CD4-positive, alpha-beta T cell treated with Interferon alpha-2 for 1 hour (primary cell): ENCODE data around the gene SF3B3.
A peak's percentile ranks its signal among the peaks of the same experiment; 100 is the strongest.

Experiments
- DNase-seq, 2 donors: peaks; one replicate each; pipeline ENCODE4 v3.0.0-alpha.2; 2020 to 2022

The SF3B3 gene

DNA sequence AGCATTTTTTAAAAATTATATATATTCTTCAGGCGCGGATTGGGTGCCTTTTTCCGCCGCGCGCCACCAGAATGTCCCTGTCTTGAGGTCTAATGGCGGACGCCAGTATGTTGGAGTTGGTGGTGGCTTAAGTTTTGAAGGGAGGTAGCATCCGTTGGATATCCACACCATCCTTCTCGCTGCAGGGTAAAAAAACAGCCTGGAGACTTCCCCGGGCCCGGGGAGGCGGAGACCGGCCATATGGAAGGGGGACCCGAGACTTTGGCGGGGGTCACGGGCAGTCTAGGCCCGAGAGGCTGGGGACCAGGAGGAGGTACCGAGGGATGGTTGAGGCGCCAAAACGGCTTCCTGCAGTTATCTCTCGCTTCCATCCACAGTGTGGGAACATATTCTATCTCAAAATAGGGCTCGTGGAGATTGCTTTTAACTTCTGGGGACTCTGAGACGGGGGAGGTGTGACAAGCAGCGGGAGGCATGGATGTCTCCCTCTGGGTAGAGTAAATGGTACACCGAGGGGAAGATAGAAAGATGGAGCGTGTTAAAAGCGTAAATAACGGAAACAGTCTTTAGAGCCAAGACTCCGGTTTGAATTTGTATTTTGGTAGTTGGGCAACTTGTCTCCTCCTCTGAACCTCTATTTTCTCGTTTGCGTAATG, at the start of gene SF3B3:
SF3B3 (plus strand) TSS at position 74 of the 656 bp plus-strand sequence. CDS start 2,841 bp downstream, outside the sequence.
- DNase-seq: no peak

DNA sequence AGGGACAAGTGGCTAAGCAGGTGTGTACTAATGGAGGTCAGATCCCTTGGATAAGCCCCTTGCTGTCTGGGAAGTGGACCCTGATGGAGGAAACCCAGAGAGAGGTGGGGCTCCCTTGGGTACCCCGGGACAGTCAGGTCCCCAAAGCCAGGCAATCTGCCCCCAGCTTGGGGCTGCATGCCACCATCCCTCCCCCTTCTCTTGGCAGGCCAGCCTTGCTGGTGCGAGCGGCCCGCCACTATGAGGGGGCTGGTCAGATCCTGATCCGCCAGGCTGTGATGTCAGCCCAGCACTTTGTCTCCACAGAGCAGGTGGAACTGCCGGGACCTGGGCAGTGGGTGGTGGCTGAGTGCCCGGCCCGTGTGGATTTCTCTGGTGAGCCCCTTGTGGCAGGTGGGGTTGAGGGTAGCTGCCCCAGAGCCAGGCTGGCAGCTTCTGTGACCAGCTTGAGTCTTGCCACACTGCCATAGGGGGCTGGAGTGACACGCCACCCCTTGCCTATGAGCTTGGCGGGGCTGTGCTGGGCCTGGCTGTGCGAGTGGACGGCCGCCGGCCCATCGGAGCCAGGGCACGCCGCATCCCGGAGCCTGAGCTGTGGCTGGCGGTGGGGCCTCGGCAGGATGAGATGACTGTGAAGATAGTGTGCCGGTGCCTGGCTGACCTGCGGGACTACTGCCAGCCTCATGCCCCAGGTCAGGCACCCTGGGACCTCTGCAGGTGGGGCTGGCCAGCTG, 49.1 kb upstream of the SF3B3 start:
- no peak for DNase-seq

DNA sequence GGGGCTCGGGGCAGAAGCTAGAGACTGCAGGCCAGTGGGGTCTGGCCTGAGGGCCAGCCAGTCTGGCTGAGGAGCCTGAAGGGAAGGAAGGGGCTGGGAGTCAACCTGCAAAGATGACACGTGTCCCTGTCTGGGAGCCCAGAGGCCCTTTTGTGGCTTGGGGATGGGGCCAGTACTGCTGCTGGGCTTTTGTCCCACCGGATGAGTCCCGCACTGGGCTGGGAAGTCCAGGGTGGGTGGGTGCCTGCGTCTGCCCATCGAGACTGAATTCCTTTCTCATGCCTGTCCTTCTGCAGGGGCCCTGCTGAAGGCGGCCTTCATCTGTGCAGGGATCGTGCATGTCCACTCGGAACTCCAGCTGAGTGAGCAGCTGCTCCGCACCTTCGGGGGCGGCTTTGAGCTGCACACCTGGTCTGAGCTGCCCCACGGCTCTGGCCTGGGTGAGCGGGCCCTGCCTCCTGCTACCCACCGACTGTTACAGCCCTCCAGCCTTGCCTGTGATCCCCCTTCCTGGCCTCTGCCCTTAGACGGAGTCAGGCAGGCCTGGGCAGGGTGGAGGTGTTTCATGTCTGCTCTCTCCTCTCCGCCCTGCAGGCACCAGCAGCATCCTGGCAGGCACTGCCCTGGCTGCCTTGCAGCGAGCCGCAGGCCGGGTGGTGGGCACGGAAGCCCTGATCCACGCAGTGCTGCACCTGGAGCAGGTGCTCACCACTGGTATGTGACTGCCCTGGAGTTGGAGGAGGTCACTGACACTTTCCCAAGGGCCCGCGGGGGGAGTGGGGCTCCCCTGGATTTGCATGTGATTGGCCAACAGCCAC, 48.4 kb upstream of the SF3B3 start:
- DNase-seq: no peak

DNA sequence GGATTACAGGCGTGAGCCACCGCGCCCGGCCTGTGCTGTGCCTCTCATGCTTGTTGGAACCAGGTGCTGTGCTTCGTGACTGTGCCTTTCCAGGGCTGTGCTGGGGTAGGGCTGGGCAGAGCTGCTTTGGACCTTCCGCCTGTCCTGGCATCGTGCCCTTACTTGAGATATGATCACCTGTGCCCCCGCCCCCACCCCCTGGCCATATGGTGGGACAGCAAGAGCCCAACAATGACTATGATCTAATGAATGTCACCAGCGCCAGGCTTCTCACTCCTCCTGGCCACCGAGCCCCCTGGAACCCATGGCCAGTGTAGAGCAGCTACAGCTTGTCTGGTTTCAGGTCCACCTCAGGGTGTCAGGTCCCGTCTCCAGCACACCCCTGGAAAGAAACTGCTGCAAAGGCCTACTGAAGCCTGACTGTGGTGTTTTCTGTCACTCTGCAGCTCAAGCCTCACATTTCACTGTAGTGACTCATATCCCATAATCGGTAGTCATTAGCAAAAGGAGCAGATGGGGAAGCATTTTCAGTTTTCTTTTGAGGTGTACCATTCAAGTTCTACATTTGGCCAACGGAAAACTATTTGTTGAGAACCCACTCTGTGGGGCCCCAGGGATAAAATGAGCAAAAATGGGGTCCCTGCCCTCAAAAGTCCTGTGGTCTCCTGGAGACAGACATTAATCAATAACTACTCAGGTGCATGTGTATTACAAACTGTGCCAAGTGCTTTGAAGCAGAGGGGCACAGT, 47.2 kb upstream of the SF3B3 start:
- no peak for DNase-seq

DNA sequence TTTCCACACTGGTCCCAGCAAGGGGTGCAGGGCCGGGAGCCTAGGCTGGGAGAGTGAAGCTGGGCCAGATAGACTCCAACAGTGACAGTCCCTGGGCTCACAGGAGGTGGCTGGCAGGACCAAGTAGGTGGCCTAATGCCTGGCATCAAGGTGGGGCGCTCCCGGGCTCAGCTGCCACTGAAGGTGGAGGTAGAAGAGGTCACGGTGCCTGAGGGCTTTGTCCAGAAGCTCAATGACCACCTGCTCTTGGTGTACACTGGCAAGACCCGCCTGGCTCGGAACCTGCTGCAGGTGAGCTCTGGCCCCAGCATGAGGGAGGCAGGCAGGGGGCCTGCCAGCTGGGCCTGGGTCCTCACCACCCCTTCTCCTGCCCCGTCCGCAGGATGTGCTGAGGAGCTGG, 45.4 kb upstream of the SF3B3 start:
- DNase-seq: no peak

DNA sequence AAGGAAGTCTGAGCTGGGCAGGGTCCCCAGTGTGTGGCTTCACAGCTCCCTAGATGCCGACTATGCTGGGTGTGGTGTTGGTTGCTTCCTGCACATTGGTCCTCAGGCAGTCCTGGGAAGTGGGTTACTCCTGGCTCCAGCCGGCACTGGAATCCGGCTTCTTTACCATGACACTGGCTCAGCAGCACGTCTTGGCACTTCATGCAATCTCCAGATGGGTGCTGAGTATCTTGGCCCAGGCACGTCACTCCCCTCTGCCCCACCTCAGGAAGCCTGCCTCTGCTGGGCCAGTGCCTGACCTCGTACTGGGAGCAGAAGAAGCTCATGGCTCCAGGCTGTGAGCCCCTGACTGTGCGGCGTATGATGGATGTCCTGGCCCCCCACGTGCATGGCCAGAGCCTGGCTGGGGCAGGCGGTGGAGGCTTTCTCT, 44.7 kb upstream of the SF3B3 start:
- DNase-seq: no peak

DNA sequence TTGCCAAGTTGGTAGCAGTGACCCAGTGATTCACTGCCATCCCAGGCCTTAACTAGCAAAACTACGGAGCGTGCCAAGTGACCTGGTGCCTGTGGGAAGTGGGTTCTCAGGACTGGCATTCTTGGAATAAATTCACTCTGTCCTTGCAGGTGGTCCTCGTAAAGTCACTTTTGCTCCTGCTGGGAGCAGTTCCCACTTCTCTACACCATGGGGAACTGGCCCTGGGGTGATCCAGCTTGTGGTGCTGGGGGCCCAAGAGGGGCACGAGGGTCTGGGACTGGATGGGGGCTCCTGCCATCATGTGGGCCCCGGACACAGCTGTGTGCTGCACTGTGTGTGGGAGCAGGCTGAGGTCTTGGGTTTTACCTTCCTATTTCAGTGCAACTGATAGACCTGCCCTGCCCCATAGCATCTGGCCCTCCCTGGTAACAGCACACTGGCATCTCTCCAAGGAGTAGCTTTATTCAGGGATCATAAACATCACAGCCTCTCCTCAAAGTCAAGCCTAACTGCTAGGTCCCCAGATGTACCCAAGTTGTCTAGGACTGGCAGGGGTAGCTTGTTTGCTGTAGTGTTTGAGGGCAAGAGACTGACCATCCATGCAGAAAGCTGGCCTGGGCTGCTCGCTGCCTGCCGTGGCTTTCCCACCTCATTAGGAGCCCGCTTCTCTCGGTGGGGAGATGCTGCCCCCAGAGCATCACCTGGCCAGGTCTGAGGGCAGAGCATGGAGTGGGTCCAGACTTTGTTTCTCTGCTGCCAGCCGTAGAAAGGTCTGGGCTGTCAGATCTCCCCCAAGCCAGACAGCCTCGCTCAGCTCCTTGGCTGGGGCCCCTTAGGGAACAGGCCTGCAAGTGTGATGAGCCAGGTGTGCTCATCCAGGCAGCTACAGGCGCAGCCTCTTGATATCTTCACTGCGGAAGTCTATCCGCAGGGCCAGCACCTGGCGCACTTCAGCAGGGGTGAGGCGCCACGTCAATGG, 43.2 kb upstream of the SF3B3 start:
- no peak for DNase-seq

DNA sequence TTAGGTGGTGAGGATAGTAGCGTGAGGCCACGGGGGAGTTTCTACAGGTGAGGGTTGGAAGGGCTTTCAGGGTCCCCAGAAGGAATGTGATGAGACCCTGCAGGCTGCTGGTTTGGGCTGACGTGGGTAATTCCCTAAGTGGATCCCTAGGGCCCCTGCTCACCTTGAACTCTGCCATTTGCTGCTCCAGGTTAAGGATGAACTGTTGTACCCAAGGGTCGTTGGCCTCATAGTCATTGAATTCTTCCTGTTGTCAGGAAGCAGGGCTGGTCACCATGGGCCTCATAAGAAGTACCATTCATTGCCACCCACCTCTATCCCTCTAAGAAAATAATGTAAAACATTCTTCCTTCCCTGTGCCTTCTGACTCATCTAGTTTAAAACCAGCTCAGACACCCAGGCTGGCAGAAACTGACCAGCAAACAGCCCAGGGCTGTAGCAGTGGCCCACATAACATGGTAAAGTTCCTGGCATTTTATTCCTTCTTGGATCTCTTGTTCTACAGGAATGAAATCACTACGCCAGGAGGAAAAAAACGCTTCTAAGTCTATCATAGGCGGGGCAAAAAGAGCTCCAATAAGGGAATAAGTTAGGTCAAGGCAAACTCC, 41.6 kb upstream of the SF3B3 start:
- no peak for DNase-seq

DNA sequence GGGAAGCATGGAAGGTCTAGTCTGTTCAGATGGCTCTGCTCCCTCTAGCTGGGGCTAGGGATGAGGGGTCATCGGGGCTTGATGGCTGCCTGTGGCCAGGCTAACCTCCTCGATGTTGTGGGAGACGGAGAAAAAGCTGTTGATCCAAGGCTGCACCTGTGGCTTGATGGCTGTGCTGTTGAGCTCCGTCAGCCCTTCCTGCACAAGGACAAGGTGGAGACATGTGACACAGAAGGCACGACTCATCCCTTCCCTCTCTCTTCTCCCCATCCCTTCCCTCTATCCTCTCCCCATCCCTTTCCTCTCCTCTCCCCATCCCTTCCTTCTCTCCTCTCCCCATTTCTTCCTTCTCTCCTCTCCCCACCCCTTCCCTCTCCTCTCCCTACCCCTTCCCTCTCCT, 41.0 kb upstream of the SF3B3 start:
- DNase-seq: no peak

DNA sequence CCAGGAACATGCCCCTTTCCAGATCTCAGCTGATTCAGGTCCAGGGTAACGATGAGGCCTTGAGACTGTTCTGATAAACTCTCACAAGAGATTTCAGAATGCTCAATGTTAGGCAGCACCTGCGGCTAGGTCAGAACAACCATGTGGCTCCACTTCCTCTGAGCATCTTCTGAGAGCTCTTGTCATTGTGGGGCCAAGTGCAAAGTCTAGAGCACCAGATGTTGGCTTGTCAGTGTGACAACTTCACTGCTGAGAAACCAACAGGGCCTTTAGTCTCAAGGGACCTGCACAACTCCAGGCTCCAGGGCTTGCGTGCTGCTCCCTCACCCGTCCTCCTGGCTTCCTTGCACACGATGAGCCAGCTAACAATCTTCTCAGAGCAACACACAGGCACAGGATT, 40.2 kb upstream of the SF3B3 start:
- DNase-seq: no peak

DNA sequence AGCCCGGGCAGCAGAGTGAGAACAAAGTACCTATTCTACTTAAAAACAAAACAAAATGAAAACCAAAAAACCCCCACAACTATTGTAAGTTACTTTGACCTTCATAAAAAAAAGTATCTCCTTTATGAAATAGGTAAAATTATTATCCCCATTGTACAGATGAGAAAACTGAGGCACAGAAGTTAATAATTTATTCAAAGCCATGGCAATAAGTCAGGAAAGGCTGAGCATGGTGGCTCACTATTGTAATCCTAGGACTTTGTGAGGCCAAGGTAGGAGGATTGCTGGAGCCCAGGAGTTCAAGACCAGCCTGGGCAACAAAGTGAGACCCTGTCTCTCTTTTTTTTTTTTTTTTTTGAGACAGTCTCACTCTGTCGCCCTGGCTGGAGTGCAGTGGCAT, 38.7 kb upstream of the SF3B3 start:
- no peak for DNase-seq

DNA sequence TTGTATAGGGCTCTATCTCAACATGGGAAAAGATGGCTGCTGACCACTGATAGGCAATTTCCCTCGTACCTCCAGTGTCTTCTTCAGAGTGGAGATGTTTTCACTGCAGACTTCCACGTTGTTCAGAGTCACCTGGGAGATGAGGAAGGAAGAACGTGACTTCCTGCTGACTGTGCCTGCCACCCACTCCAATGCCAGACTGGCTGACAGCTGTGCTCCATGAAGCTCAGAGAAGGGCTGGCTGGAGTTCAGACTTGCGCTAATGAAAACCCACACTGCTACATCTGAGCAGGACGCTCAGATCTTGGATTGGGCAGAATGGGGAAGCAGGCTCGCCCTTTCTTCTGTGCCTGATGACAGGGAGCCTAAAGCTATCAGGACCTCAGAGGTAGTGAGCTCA, 33.4 kb upstream of the SF3B3 start:
- DNase-seq: no peak

DNA sequence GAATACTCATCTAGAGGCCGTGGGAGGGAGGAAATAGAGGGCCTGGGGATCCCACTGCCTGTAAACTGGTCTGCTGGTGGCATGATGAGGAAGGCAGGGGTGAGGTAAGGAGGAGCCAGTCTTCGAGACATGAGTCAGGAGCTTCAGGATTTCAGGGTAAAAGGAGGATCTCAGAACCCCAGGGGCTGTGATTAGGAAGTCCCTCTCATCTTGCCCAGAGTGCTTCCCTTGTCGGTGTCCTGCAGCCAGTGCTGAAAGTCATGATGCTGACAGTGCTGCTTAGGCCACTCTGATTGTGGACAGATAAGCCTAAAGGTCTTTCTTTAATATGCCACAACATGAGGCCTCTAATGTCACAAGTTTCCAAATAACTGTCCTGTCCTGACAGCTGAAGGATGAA, 29.8 kb upstream of the SF3B3 start:
- DNase-seq: no peak

DNA sequence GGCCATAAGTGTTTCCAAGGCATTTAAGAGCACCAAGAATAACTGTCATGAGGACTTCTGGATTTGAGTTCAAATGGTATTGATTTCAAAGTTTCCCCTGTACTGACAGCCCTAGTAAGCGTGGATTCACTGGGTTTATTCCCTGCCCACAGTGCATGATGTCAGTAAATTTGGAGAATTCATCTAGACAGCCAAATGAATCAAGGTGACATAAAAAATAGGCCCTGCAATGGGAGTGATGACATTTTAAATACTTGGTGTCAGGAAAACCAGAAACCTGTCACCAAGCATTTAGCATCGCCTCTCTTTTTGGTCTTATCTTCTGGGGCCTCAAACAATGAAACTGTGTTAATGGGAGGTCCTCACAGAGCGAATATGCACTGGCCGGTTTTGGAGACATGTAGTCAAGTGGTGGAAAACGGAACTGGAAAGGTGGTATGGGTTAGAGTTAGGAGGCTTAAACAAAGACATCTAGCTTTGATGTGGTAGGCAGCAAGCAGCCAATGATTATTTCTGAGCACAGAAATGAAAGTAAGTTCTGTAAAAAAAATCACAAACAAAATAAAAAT, 29.3 kb upstream of the SF3B3 start:
- no peak for DNase-seq

DNA sequence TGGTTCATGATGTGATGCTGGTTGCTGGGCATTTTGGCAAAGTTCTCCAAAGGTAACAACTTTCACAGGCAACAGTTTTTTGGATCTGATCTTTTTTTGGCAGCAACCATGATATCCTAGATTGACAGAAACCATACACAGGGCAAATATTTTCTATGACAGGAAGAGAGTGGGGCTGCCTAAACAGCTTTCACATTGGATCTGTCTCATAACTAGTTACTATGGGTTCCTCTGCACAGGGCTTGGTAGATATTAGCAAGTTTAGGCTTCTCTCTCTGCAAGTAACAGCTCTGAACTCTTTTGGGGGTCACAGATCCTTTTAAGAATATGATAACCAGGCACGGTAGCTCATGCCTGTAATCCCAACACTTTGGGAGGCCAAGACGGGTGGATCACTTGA, 28.8 kb upstream of the SF3B3 start:
- no peak for DNase-seq

DNA sequence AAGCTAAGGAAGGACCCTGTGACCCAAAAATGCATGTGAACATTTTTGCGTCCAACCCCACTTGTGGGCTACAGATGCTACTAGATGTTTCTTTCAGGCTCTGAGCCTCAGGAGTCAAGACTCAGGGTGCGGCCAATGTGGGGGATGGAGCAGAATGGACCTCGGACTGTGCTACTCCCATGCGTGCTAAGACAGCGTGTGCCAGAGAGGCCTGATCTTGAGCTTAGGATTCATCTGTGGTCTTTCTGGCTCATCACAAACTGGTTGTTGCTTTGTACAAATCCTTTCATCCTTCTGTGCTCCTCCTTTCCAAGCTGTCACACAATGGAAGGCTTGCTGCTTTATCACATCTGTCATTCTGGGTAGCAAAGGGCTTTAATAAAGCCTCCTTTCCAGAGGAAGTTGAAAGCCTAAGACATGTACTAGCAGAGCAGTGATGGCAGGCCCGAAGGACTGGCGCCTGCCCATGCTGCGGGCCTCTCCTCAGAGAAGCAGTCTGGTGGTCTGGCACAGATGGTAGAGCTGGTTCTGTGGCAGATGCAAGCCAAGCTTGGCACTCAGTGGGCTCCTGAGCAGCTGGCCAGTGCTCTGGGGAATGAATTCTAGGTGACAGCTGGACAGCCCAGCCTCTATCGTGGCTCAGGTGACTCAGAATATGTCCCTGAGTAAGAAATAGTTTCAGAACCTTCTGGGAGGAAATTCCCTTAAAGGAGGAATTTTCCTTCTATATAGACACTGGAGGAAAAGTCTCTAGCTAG, 28.0 kb upstream of the SF3B3 start:
- DNase-seq: no peak

DNA sequence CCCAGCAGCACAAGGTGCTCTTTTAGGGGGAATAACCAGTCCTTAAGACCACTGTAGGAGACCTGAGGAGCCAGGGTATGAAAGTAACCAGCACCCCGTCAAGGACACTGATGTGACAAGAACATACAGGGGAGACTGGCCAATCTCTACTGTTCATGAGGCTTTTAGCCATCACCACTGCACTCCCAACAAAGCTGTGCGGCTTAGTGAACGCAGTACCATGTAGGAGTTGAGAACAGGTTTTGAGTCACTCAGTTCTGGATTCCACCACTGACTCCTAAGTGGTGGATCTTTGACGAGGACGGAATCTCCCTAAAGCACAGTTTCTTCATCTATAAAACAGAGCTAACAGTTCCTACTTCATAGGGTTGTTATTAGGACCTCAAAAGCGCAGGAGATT, 27.1 kb upstream of the SF3B3 start:
- DNase-seq: no peak

DNA sequence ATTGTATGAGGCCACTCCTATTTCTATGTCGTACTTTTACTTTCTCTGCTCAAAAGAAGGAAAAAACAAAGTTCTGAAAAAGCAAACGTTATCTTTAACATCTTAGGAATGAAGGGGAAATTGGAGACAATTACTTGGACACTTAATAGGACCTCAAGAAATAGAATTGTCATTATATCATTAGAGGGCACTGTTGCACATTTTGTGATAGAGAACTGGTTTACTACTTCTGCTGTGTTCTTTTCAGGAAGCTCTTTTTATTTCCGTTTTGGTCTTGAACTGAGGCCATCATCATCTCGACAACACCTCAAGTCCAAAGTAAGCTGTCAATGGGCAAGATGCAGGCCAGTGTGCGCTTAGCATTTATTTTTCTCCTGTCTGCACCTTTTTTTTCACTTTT, 14.9 kb upstream of the SF3B3 start:
- peak in 1 of 2 donors; percentile 54 for DNase-seq

DNA sequence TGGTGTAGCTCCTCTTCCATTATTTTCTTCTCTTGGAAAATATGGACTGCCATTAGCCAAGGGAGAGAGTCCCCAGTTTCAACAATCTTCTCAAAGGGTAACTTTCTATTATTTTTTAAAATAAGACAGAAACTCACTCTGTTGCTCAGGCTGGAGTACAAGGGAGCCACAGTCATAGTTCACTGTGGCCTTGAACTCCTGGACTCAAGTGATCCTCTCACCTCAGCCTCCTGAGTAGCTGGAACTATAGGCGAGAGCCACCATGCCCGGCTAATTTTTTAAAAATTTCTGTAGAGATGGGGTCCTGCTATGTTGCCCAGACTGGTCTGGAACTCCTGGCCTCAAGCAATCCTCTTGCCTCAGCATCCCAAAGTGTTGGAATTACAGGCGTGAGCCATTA, 13.4 kb upstream of the SF3B3 start:
- no peak for DNase-seq

DNA sequence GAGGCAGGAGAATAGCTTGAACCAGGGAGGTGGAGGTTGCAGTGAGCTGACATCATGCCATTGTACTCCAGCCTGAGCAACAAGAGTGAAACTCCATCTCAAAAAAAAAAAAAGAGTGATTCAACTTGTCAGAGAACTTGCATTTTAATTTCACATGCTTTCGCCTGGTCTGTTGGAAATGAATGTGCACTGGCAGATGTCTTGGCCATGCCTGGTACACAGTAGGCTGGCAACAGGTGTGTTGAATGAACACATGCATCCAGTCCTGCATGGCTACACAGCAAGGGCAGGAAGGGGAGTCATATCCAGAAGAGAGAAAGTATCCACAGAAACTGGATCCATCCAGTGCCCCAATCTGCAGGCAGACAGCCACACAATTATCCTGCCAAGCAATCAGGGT, 11.8 kb upstream of the SF3B3 start:
- no peak for DNase-seq
